H9 (cell line): ENCODE data around the gene GLRX3. TPM values are rescaled to one million over a fixed set of nuclear protein-coding genes. Genes with fewer than 3 reads are reported as not detected.

ENCODE experiments used
- DNase-seq: peaks from one replicate; pipeline ENCODE4 v3.0.0-alpha.2; 2017
- H2AFZ ChIP-seq: one replicate; pipeline ENCODE4 v1.6.1; 2013; ENCODE audit warnings: mild to moderate bottlenecking, low read length, control low read depth, moderate library complexity
- H2AK5ac ChIP-seq: 2 replicates; pipeline ENCODE4 v1.6.1; 2013; ENCODE audit warnings: low read length, control low read depth, mixed read lengths; ENCODE audit not compliant: insufficient read length
- H2BK120ac ChIP-seq: one replicate; pipeline ENCODE4 v1.6.1; 2013; ENCODE audit warnings: low read depth, mild to moderate bottlenecking, low read length, control low read depth, inconsistent platforms; ENCODE audit not compliant: poor library complexity, severe bottlenecking
- H2BK12ac ChIP-seq: 2 replicates; pipeline ENCODE4 v1.6.1; 2013; ENCODE audit warnings: low read length, control low read depth, mixed read lengths, low read depth; ENCODE audit not compliant: insufficient read length
- H2BK15ac ChIP-seq: 2 replicates; pipeline ENCODE4 v1.6.1; 2013; ENCODE audit warnings: low read depth, low read length, control low read depth
- H2BK20ac ChIP-seq: one replicate; pipeline ENCODE4 v1.6.1; 2013; ENCODE audit warnings: low read depth, mild to moderate bottlenecking, low read length, control low read depth, inconsistent platforms; ENCODE audit not compliant: poor library complexity, severe bottlenecking
- H2BK5ac ChIP-seq: 2 replicates; pipeline ENCODE4 v1.6.1; 2013; ENCODE audit warnings: low read length, control low read depth, mixed read lengths; ENCODE audit not compliant: insufficient read length
- H3K14ac ChIP-seq: 2 replicates; pipeline ENCODE4 v1.6.1; 2013; ENCODE audit warnings: low read length, control low read depth; ENCODE audit not compliant: insufficient read depth
- H3K18ac ChIP-seq: 2 replicates; pipeline ENCODE4 v1.6.1; 2013; ENCODE audit warnings: low read depth, mild to moderate bottlenecking, mixed read lengths, low read length, control low read depth; ENCODE audit not compliant: insufficient read length
- H3K23ac ChIP-seq: 2 replicates; pipeline ENCODE4 v1.6.1; 2013; ENCODE audit warnings: low read length, control low read depth, mixed read lengths, low read depth; ENCODE audit not compliant: insufficient read length
- H3K23me2 ChIP-seq: 2 replicates; pipeline ENCODE4 v1.6.1; 2013; ENCODE audit warnings: low read depth, mild to moderate bottlenecking, mixed read lengths, low read length, control low read depth; ENCODE audit not compliant: insufficient read length, poor library complexity, severe bottlenecking
- H3K27ac ChIP-seq: 2 replicates; pipeline ENCODE4 v1.5.1; 2013; ENCODE audit warnings: low read length, control low read depth, mixed read lengths, low read depth; ENCODE audit not compliant: insufficient read length
- H3K27me3 ChIP-seq: 2 replicates; pipeline ENCODE4 v1.6.1; 2013; ENCODE audit warnings: low read length, control low read depth, inconsistent platforms; ENCODE audit not compliant: insufficient read depth
- H3K4ac ChIP-seq: 2 replicates; pipeline ENCODE4 v1.6.1; 2013; ENCODE audit warnings: low read depth, mild to moderate bottlenecking, control low read depth, inconsistent platforms, low read length, moderate library complexity
- H3K4me1 ChIP-seq: 2 replicates; pipeline ENCODE4 v1.6.1; 2013; ENCODE audit warnings: low read length, control low read depth, inconsistent platforms; ENCODE audit not compliant: insufficient read depth
- H3K4me2 ChIP-seq: 2 replicates; pipeline ENCODE4 v1.6.1; 2013; ENCODE audit warnings: low read length, control low read depth, mixed read lengths; ENCODE audit not compliant: insufficient read length, insufficient read depth
- H3K56ac ChIP-seq: 2 replicates; pipeline ENCODE4 v1.6.1; 2013; ENCODE audit warnings: low read depth, mild to moderate bottlenecking, mixed read lengths, low read length, control low read depth; ENCODE audit not compliant: insufficient read length
- H3K79me1 ChIP-seq: 2 replicates; pipeline ENCODE4 v1.6.1; 2013; ENCODE audit warnings: low read depth, mild to moderate bottlenecking, moderate library complexity, low read length, control low read depth, inconsistent platforms; ENCODE audit not compliant: insufficient read depth, poor library complexity, severe bottlenecking
- H3K79me2 ChIP-seq: 2 replicates; pipeline ENCODE4 v1.6.1; 2013; ENCODE audit warnings: low read length, control low read depth, inconsistent platforms; ENCODE audit not compliant: insufficient read depth
- H3K9ac ChIP-seq: 2 replicates; pipeline ENCODE4 v1.6.1; 2013; ENCODE audit warnings: low read length, control low read depth, mixed read lengths; ENCODE audit not compliant: insufficient read length; ENCODE audit errors: extremely low read depth
- H3K9me3 ChIP-seq: one replicate; pipeline ENCODE4 v1.6.1; 2013; ENCODE audit warnings: low read depth, low read length, inconsistent platforms; ENCODE audit not compliant: control insufficient read depth
- H3T11ph ChIP-seq: one replicate; pipeline ENCODE4 v1.6.1; 2013; ENCODE audit warnings: mild to moderate bottlenecking, low read length, control low read depth, inconsistent platforms
- H4K20me1 ChIP-seq: one replicate; pipeline ENCODE4 v1.6.1; 2013; ENCODE audit not compliant: control insufficient read depth, insufficient read length, insufficient read depth
- H4K5ac ChIP-seq: 2 replicates; pipeline ENCODE4 v1.6.1; 2013; ENCODE audit warnings: low read depth, mild to moderate bottlenecking, mixed read lengths, low read length, control low read depth; ENCODE audit not compliant: insufficient read length
- H4K8ac ChIP-seq: replicated peaks from 2 replicates; pipeline ENCODE4 v1.6.1; 2013; ENCODE audit warnings: low read length, control low read depth, mixed read lengths, low read depth; ENCODE audit not compliant: insufficient read length
- H4K91ac ChIP-seq: 2 replicates; pipeline ENCODE4 v1.6.1; 2013; ENCODE audit warnings: low read depth, mild to moderate bottlenecking, moderate library complexity, mixed read lengths, low read length, control low read depth; ENCODE audit not compliant: insufficient read length
- H3K27ac Mint-ChIP-seq, 3 experiments: 2 replicates in 2 of 3; 3 replicates in 1 of 3; pipeline ENCODE4 v1.8.0; 2020 to 2021; ENCODE audit warnings: mixed read lengths in 3 of 3, mild to moderate bottlenecking in 1 of 3, moderate library complexity in 1 of 3
- H3K27me3 Mint-ChIP-seq: 2 replicates; pipeline ENCODE4 v1.8.0; 2021; ENCODE audit warnings: low read depth, mild to moderate bottlenecking, moderate library complexity, mixed read lengths
- H3K36me3 Mint-ChIP-seq, 3 experiments: 2 replicates in 2 of 3; 3 replicates in 1 of 3; pipeline ENCODE4 v1.8.0; 2020 to 2021; ENCODE audit warnings: low read depth in 3 of 3, mixed read lengths in 3 of 3; ENCODE audit not compliant: insufficient read depth in 1 of 3
- H3K4me1 Mint-ChIP-seq, 2 experiments: 2 replicates each; pipeline ENCODE4 v1.8.0; 2020; ENCODE audit warnings: mixed read lengths in 2 of 2
- H3K4me3 Mint-ChIP-seq, 2 experiments: 2 replicates in 1 of 2; 3 replicates in 1 of 2; pipeline ENCODE4 v1.8.0; 2020 to 2021; ENCODE audit warnings: mild to moderate bottlenecking in 2 of 2, mixed read lengths in 2 of 2, moderate library complexity in 1 of 2
- H3K9me3 Mint-ChIP-seq, 2 experiments: 2 replicates in 1 of 2; 3 replicates in 1 of 2; pipeline ENCODE4 v1.8.0; 2020; ENCODE audit warnings: mild to moderate bottlenecking in 2 of 2, mixed read lengths in 2 of 2, moderate library complexity in 1 of 2
- CTCF ChIP-seq: fragments of 200-600 bp; sonication (generic); conservative IDR thresholded peaks from 3 replicates; pipeline ENCODE4 v1.8.0; 2021; ENCODE audit warnings: antibody characterized with exemption, mild to moderate bottlenecking
- WGBS: extraction: QIAGEN DNeasy Blood & Tissue Kit; methylation state at CpG from one replicate; pipeline ENCODE4 v1.1.7; 2013; ENCODE audit warnings: missing lambda C conversion rate, low lambda C conversion rate, mixed read lengths; ENCODE audit not compliant: insufficient read length; ENCODE audit errors: extremely low coverage; 5-methylcytosine and 5-hydroxymethylcytosine counted together
- total RNA-seq: library from RNA; stranded (reverse); gene quantifications from 2 replicates; pipeline ENCODE4 v1.2.1, GENCODE V29; 2021

The GLRX3 gene
- total RNA-seq, 1 experiment from 2014 or later = 139 TPM

GRCh38 chr10:130128922-130129321 is 7.3 kb upstream of the GLRX3 start:
- H4K20me1 ChIP-seq = no peaks in the 10 kb centered on the region
- DNase-seq = no peak
- no peak overlapping the region for H3K14ac ChIP-seq
- no peaks in the 10 kb centered on the region for H3K23me2 ChIP-seq
- no peak overlapping the region for H3K4ac ChIP-seq
- no peaks in the 10 kb centered on the region for H3K79me2 ChIP-seq
- no peak overlapping the region for H4K8ac ChIP-seq
- no peaks in the 10 kb centered on the region for H3K4me1 ChIP-seq
- H2BK5ac ChIP-seq = no peak overlapping the region
- H3T11ph ChIP-seq = no peak overlapping the region
- H3K79me1 ChIP-seq = no peaks in the 10 kb centered on the region
- Mint-ChIP-seq H3K27ac (no peak overlapping the region), H3K4me1 (peaks cover 12 to 23% of the 10 kb centered on the region in 2 experiments), H3K36me3 (no peaks in the 10 kb centered on the region), H3K4me3 (no peak overlapping the region), H3K27me3 (peaks cover 10% of the 10 kb centered on the region), H3K9me3 (no peaks in the 10 kb centered on the region)
- H3K9ac ChIP-seq = no peak overlapping the region
- no peak for TF ChIP-seq CTCF
- no peak overlapping the region for H2AK5ac ChIP-seq
- WGBS = no CpG with 5 or more reads among the region's 27 CpGs
- no peak overlapping the region for H3K18ac ChIP-seq
- H2BK12ac ChIP-seq = no peak overlapping the region
- H2AFZ ChIP-seq = no peak overlapping the region
- no peak overlapping the region for H4K91ac ChIP-seq
- H3K4me2 ChIP-seq = no peak overlapping the region
- no peaks in the 10 kb centered on the region for H3K27me3 ChIP-seq
- H2BK20ac ChIP-seq = no peak overlapping the region
- no peak overlapping the region for H3K56ac ChIP-seq
- no peaks in the 10 kb centered on the region for H3K9me3 ChIP-seq
- no peak overlapping the region for H2BK15ac ChIP-seq
- no peak overlapping the region for H2BK120ac ChIP-seq
- H4K5ac ChIP-seq = no peak overlapping the region
- no peak overlapping the region for H3K27ac ChIP-seq
- H3K23ac ChIP-seq = no peak overlapping the region
